PC-3 (cell line): ENCODE results near the gene ANAPC2.

Source experiments
- CTCF ChIP-seq: fragments of 300-600 bp; sonication (generic); conservative IDR thresholded peaks from 2 replicates; pipeline ENCODE4 v1.5.1; 2017; ENCODE audit warnings: antibody characterized with exemption, low read depth, mild to moderate bottlenecking, low read length
- EZH2 ChIP-seq: fragments of 300-600 bp; sonication (generic); IDR thresholded peaks from one replicate; pipeline ENCODE4 v1.6.1; 2017; ENCODE audit warnings: antibody characterized with exemption, mild to moderate bottlenecking, low read length; ENCODE audit not compliant: unreplicated experiment
- EZH2phosphoT487 ChIP-seq: fragments of 300-600 bp; sonication (generic); IDR thresholded peaks from 2 replicates; pipeline ENCODE4 v1.6.1; 2018; ENCODE audit warnings: mild to moderate bottlenecking, antibody characterized with exemption, low read length, borderline replicate concordance

- TF ChIP-seq CTCF = peak; percentile 44; the same call in 1 of the 2 replicates
- no peak for TF ChIP-seq EZH2
- no peak for TF ChIP-seq EZH2phosphoT487
Measured at GRCh38 chr9:137188490-137189296, at the start of gene ANAPC2, which contains the start of gene SSNA1.
